Ureter (tissue), 1 donor: ENCODE measurements around the gene AQP9. TPM values are rescaled to one million over a fixed set of nuclear protein-coding genes. Genes with fewer than 3 reads are reported as not detected.
"Not testable (repeated sequence)": the region's sequence is repeated elsewhere in the genome, so short reads cannot be mapped to it uniquely, and the experiment has no call there.

ENCODE experiments used
- DNase-seq: peaks from one replicate; pipeline ENCODE4 v3.0.0-alpha.2; 2020; ENCODE audit warnings: low spot score
- total RNA-seq: library from RNA; stranded (reverse); gene quantifications from one replicate; pipeline ENCODE4 v1.2.4, GENCODE V29; 2023
- donor health status: DM: yes; HTN: yes; CAD: no.

Gene AQP9
- total RNA-seq, 1 donor from 2014 or later, result 0.49 TPM

DNA sequence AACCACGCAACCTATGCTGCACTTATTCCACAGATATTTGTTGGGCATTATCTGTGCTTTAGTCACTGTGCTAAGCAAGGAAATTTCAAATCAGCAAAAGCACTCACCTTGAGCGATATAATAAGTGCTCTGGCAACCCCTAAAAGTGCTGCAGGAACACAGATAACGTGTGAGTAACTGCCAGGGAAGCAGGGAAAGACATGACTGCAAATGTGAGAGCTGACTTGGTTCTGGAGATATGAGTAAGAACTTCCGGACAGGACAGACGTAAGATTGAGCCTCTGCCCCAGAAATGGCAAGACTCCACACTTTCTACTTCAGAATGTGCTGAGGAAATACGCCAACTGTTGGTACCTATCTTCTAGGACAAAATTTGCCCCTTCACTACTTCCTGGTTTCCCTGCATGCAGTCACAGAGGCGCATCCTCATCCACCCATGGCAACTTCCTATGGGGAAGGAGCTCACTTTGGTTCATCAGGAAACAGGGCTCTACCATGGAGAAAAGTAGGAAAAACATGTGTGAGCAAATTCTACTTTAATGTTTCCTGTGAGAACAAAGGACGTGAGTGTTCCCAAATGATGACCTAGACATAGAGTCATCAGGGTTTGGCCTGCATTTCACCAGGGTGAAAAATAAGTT, 41.7 kb downstream of the AQP9 start:
- no peak for DNase-seq

DNA sequence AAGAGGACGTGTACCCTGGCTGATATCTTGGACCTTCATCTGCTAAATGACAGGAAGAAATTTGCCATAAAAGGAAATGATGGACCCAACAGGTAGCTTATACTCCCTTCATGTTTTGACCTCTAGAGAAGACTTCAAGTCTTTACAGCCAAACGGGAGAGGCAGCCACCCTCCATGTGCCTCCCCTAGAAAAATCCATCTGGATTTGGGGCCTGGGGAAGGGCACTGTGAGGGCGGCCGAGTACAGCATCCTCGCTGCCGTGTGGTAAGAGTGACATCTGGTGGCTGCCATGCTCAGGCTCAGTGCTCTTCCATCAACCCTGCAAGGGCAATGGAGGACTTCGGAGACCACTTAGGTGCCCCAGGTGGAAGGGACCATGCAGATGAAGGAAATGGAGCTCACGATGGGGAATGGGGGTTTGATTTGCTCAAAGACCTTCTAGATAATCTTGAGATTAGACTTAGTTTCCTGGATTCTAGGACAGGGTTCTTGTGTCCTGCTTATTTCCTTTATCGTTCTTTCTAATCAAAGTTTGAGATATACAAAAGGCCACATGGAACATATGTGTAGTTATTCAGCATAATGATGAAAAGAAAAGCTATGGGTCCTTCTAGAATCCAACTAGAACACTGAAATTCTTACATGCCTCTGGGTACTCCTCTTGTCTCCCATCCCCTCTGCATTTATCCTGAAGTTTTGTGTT, 44.4 kb downstream of the AQP9 start:
- DNase-seq, result no peak

DNA sequence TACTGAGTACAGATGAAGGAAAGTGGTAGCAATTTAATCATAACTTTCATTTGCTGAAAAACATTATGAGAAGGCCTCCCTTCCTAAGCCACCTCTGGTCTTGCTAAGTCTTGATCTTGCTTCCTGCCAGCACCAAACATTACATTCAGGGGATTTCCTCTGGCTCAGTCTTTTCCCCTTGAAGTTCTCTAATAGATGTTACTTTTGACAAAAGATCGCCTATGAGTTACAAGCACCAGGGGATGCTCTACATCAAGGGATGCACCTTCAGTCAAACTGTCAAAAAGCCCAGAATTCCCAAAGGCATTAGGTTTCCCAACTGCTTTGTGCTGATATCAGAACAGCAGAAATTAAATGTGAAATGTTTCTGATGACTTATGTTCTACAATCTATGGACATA, 47.3 kb downstream of the AQP9 start:
- no peak for DNase-seq

DNA sequence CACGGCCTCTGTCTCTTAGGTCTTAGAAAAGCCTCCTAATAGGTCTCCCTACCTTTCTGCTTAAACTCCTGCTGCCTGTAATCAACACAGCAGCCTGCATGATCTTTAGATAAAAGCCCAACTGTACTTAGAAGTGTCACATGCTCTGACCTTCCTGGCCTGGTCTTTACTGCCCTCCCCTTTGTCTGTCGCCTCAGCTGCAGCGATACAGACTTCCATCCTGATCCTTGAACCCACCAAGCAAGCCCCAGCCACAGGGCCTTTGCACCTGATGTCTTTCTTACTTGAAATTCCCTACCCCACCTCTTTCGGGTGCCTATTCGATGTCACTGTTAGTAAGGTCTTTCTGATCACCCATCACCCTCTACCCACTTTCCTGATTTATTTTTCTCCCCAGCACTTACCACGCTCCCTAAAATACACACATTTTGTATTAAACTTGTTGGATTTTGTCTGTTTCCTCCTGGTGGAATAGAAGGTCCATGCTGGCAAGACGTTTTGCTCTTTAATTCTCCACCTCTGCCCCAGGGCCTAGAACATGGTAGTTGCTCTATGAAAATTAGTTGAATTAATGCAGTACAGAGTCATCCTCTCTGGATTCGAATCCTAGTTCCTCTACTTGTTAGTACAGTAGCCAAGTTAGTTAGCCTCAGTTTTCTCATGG, 51.1 kb downstream of the AQP9 start:
- no peak for DNase-seq

DNA sequence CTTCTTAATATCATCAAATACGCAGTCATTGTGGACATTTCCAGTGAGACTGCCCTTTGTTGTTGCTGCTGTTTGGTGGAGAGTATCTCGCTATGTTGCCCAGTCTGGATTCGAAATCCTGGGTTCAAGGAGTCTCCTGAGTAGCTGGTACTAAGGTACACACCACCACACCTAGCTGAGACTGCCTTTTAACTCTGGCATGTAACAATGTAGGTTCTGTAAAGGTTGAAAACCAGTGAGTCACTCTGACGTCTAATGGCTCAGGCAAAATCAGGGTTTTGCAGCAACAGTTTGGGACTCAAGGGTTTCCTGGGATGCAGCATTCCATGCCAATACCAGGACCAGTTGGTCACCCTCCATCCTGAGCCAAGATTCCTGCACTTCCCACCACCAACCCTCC, 52.2 kb downstream of the AQP9 start:
- DNase-seq, result no peak

DNA sequence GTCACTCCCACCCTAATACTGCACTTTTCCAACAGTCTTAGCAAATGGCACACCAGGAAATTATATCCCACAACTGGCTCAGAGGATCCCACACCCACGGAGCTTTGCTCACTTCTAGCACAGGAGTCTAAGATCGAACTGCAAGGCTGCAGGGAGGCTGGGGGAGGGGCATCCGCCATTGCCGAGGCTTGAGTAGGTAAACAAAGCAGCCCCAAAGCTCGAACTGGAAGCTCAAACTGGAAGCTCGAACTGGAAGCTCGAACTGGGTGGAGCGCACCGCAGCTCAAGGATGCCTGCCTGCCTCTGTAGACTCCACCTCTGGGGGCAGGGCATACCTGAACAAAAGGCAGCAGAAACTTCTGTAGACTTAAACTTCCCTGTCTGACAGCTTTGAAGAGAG, 55.5 kb downstream of the AQP9 start:
- DNase-seq, result not testable (repeated sequence)

DNA sequence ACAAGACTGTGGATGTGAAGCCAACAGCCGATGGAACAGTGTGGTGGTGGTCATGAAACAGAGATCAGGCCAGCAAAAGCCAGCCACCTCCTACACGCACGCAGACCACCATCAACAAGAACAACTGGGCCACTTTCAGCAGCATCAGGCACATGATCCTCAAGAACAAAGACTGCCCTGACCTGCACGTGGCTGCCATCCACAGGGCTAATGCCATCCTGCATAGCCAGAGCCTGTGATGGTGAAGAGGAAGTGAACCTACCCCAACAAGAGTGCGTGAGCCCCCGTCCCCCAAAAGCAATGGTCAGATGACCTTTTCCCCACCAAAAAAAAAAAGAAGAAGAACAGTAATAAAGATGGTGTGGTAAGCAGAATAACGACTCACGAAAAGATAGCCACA, 62.6 kb downstream of the AQP9 start:
- DNase-seq, result no peak

DNA sequence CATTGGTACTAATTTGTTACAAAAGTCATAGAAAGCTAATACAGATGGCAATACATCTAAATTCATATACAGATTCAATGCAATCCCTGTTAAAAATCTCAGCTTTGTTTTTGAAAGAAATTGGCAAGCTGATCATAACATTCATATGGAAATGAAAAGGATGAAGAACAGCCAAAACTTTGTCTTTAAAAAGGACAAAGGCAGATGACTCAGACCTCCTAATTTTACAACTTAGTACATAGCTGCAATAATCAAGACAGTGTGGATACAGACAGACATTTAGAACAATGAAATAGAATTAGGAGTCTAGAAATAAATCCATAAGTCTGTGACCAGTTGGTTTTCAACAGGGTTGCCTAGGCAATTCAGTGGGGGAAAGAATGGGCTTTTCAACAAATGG, 63.3 kb downstream of the AQP9 start:
- no peak for DNase-seq

DNA sequence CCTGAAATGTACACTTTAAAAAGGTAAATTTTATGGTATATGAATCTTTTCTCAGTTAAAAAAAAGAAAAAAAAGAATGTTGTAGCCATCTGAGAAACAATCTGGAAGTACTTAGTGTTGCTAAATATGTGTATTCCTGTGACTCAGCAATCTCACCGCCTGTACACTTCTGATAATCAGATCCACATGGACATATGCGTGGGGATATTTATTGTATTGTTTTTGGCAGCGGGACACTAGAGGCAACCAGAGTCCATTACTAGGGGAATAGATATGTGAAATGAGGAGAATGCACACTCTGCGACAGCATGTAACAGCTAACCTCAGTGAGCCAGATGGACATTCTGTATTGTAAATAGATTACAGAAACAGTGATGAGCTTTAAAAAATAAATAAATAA, 65.4 kb downstream of the AQP9 start:
- DNase-seq, result no peak

DNA sequence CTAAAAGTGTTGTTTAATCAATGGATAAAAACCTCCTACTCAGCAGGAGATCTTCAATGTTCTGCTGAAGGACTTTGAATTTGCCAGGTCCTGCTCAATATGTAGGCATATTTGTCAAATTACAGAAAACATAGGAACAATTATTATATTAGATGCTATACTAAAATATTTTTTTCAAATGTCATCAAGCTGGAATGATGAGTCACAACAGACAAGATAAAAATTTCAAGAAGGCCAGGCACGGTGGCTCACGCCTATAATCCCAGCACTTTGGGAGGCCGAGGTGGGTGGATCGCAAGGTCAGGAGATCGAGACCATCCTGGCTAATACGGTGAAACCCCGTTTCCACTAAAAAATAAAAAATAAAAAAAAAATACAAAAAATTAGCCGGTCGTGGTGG, 68.0 kb downstream of the AQP9 start:
- DNase-seq, result no peak

DNA sequence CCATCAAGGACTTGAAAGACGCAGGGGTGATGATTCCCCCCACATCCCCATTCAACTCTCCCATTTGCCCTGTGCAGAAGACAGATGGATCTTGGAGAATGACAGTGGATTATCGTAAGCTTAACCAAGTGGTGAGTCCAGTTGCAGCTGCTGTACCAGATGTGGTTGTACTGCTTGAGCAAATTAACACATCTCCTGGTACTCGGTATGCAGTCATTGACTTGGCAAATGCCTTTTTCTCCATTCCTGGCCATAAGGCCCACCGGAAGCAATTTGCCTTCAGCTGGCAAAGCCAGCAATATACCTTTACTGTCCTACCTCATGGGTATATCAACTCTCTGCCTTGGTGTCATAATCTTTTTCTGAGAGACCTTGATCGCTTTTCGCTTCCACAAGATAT, 70.0 kb downstream of the AQP9 start:
- DNase-seq, result not testable (repeated sequence)

DNA sequence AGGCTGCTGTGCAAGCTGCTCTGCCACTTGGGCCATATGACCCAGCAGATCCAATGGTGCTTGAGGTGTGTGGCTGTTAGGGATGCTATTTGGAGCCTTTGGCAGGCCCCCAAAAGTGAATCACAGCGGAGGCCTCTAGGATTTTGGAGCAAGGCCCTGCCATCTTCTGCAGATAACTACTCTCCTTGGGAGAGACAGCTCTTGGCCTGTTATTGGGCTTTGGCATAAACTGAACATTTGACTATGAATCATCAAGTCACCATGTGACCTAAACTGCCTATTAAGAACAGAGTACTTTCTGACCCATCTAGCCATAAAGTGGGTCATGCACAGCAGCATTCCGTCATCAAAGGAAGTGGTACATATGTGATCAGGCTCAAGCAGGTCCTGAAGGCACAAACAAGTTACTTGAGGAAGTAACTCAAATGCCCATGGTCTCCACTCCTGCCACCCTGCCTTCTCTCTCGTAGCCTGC, 70.9 kb downstream of the AQP9 start:
- not testable (repeated sequence) for DNase-seq

DNA sequence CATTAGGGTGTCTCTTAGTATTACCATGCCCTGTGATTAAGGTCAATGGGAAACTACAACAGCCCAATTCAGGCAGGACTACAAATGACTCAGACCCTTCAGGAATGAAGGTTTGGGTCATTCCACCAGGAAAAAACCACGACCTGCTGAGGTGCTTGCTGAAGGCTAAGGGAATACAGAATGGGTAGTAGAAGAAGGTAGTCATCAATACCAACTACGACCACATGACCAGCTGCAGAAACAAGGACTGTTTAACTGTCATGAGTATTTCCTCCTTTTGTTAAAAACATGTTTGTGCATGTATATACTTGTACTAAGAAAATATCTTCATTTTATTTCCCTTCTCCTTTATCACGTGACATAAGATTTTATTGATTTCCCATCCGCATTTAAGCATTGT, 71.8 kb downstream of the AQP9 start:
- not testable (repeated sequence) for DNase-seq

DNA sequence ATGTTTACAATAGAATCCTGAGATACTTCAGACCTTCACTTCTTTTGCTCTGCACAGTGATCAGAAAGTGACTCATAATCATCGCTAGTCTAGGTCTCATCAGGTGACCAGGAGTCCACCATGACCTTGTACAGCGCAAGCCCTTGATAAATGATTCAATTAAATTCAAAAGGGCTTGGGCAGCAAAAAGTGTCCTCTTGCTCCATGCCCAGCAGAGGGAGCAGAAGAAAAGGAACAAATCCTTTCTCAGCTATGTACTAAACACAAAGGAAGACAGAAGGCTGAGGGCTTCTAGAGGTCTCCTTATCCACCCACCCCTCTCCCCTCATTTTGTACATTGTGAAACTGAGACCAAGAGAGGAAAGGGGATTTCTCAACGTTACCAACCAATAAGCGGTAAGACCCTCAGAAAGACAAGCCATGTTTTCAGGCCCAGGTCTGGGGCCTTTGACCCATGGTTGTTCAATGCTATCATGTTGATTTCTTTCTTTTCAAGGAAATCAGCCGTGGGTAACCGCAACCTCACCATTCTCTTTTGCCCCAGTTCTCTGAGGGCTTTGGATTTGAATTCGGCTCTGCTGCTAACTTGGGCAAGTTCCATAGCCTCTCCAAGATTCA, 74.8 kb downstream of the AQP9 start:
- DNase-seq, result no peak

DNA sequence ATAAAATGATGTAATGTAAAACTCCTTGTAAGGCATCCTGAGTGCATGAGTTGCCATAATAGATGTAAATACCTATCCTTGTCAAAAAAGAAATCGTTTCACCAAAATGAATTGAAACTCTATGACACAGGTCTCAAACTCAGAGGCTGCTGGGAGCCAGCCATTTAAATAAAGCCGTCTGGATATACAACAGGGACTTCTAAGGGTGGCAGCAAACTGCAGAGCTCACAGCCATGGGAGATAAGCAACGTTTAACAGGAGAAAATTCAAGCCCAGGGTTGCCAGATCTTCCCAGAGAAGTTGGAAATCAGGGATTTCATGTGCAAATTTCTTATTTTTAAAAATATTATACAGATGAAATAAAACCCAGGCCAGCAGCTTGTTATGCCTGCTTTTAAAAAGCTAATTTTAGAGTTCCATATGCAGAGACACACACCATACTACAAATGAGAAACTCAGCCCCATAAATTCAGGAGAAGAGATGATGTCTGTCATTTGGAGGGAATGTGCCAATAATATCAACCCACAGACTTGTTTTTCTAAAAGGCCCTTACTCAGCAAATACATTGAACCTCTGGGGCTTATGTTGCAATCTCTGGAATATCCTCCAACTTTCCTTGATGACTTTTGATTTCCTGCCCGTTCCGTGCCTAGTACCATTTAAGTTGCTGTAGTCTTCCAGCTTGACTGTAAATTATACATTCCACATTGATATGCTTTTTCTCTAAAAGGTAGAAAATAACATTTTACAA, 75.6 kb downstream of the AQP9 start:
- no peak for DNase-seq

DNA sequence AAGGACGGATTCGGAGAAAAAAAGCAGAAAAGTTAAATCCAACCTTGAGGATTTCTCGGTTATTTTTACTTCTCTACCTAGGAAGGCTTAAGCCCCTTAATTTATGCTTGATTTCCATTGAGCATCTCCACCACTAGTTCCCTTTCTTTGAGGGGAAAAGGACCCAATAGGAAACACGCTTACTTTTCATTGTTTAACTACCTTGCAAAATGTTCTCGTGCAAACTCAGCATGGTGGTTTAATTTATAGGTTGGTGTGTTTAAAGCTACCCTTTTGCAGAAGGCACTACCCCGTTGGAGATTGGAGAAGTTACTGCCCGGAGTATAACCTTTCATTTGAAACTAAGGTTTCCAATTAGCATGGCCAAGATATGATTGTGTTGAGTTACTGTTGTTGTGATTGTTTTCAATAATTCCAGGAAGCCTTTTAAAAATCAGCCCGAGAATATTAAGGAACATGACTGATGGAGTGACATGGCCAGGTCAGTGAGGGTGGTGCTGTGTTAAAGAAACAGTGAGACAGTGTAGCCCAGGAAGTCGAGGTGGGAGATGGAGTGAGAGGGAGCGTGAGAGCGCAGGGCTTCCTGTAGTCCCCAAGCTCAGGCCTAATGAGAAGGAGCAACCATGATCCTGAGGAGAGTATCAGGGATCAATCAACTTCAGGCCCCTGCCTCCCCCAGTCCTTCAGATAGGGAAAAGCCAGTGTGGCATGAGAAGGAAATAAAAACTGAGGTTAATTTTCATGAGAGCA, 76.6 kb downstream of the AQP9 start:
- no peak for DNase-seq

DNA sequence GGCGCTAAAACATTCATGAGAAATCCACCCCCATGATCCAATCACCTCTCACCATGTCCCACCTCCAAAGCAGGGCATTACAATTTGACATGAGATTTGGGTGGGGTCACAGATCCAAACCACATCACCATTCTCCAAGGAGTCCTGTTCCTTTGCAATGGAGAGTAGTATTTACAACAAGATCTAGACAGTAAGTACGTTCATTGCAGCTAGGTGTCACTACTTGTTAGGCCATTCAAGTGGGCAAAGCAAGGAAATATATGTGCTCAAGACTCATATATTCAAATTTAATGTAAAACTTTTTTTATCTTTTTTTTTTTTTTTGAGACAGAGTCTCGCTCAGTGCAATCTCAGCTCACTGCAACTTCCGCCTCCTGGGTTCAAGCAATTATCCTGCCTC, 79.3 kb downstream of the AQP9 start:
- DNase-seq, result no peak

DNA sequence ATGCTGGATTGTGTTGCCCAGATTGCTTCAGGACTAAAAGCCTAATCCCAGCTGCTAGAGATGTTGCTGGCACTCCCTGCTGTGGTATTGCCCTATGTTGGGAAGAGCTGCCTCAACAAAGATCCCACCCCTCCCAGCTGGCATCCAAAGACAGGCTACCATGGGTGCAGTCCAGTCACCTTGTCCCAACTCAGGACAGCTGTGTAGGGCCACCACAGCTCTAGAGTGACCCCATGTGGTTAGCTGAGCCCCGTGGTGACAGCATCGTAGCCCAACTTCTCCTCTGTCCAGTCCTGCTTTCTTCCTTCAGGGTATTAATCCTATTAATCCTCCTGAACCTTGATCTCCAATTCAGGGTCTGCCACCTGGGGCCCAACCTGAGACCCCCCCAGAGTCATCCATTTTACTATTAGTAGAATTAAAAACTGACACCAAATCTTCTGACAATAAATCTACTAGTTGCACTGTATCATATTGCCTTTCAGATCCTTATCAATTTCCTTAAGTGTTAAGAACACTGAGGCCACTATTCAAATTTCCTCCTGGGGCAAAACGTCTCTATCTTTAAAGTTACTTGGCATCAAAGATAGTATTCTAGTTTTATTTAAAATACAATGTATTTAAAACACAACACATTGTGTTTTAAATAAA, 83.5 kb downstream of the AQP9 start:
- no peak for DNase-seq

DNA sequence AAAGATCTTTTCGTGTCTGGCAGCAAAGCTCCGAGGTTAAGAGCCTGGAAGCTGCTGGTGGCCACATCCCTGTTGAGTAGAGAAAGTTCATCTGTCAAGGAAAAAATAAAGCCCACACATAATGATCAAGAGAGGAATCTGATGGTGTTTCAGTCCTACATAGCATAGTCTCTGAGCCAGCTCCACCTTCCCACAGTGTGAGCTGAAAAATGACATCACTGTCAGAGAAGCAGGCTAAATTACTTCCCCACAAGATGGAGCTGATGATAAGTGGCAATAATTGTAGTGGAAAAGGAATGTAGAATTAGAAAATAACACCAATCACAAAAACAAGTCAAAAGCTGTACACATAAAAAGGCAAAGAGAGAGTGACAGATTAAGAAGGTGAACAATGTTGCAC, 84.5 kb downstream of the AQP9 start:
- no peak for DNase-seq

DNA sequence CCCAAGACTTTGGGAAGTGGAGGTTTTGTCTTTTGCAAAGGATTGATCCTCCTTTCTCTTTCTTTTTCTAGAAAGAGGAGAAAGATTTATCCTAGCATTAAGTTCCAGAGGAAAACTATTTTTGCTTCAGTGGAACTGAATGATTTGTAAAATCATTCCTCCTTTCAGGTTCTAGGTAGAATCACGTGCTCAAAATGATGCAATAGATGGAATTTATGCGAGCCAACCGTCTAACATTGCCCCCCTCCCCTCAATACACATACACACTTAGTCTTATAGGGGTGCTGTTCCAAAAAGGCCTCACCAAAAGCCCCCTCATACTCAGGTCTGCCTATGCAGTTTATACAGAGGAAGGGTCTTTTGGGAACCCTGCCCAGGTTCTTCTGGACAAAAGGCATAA, 85.3 kb downstream of the AQP9 start:
- no peak for DNase-seq

DNA sequence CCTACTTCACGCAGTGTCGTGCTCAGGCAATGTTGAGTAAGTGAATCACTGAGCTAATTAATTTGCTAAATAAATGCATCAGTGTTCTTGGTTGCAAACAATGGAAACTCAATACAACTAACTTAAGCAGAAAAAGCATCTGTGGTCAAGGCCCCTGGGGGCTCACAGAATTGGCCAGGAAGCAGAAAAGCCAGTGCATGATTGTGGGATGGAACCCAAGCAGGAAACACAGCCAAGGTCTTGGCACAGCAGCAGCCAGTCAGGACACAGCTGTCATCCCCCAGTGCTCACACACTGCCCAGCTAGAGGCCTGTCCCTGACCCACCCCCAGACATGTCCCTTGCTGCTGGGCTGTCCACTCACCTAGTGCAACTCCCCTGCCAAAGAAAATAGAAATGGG, 85.9 kb downstream of the AQP9 start:
- DNase-seq, result no peak
